HG03469 (cell line): ENCODE measurements around the gene BTLA.
A peak's percentile ranks its signal among the peaks of the same experiment; 100 is the strongest.
"Not testable (repeated sequence)": the region's sequence is repeated elsewhere in the genome, so short reads cannot be mapped to it uniquely, and the experiment has no call there.

Source experiments
- ATAC-seq: cut with Tn5 transposase; IDR thresholded peaks from one replicate; pipeline ENCODE4 v1.9.1; 2021; ENCODE audit warnings: mild to moderate bottlenecking, moderate library complexity, moderate number of reproducible peaks; ENCODE audit not compliant: unreplicated experiment

Gene BTLA

DNA sequence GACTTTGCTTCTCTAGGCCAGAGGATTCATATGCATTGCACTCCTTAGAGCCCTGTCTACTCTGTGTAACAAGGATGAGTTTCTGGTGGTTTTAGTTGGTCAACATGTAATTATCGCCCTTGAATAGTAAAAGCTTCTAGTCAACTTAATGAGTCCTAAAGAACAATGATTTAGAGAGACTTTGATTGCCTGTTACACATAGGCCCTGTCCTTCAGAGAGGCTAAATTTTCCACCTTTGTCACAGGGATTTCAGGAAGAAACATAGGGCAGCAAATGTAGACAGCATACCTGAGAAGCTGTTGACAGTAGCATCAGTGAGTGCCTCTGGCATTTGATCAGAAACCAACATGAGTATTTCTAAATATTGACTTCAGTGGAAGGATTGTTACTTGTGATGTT lies 7.1 kb downstream of the BTLA start:
- ATAC-seq = no peak

DNA sequence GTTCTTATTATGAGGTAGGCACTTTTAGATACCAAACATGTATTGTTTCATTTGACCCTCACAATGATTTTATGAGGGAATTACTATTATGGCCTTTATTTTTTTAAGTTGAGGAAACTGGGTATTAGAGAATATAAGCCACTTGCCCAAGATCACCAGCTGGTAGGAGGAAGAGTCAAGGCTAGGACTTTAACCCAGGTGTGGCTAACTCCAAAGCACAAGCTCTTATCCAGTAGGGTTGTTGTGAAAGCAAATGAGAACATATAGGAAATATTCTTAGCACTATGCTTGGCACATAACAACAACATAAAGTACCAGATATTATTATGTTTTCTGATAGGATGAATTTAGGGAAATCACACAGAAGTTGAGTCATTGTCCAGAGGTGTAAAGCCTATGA lies 7.9 kb downstream of the BTLA start:
- ATAC-seq = no peak

DNA sequence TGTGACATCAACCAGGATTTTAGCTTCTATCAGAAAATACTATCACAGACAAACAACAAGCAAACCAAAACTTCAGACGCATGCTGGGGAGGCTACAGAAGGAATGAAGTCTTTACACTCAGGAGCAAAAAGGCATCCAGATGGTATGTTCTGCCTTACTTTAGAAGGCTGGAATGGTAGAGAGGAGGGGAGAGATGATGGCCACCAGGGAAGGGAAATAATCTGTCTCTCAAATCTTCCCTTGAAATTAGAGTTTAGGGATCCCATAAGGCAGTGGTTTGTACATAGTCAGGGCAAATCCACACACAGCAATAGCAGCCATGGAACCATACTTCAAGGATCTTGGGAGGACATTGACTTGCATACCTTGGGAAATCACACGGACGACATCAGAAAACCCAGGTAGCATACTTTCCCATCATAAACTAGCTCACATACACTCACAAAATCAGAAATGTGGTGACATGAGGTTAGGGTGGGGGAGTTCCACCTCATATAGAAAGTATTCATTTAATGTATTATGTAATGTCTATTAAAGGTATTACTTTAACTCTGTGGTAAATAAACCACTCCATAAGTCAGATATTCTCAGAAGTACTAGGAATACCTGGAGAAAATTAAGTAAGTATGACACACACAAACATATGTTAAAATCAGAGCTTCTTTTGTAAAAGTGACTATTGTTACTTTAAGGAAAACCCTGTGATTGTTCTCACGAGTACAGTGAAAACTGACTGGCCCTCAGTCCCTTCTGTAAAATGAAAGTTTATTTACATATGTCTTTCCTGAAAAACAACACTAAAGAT lies 9.4 kb downstream of the BTLA start:
- peak; percentile 37 for ATAC-seq

DNA sequence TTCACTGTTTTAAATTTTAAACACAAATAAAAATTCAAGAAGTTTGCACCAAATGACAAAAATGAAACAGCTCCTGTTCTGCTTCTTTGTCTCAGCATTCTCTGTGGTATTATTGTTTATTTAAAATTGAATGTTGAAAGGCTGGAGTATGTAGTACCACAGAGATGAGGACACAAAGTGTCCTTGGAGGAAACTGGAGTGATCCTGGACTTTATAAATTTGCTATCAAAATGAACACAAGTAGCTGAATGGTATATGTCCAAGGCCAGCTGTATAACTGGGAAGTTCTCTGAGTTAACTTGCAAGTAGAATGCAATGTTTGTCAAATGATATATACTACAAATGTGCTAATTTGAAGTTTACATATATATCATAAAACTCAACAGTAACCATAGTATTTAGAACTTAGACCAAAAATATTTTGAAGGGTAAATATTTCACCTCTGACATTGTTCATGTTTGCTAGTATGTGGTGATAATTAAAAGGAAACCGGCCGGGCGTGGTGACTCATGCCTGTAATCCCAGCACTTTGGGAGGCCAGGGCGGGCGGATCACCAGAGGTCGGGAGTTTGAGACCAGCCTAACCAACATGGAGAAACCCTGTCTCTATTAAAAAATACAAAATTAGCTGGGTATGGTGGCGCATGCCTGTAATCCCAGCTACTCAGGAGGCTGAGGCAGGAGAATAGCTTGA lies 12.3 kb downstream of the BTLA start:
- no peak for ATAC-seq

DNA sequence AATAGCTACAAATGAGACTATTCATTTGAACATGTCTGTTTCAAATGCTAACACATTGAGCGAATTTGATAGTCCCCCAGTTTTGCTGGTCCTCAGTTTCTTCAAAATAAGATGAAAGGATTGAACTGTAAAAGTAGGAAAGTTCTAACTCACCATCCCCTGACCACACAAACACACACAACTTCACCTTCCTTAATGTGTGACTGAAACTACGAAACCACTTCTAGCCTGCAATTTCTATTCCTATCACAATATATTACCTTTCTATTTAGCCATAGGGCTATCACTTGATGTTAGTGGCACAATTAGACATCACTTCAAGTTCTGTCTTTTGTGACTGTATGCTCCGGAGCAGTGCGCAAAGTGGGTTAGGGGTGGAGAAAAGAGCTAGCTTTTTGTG lies 14.9 kb downstream of the BTLA start:
- no peak for ATAC-seq

DNA sequence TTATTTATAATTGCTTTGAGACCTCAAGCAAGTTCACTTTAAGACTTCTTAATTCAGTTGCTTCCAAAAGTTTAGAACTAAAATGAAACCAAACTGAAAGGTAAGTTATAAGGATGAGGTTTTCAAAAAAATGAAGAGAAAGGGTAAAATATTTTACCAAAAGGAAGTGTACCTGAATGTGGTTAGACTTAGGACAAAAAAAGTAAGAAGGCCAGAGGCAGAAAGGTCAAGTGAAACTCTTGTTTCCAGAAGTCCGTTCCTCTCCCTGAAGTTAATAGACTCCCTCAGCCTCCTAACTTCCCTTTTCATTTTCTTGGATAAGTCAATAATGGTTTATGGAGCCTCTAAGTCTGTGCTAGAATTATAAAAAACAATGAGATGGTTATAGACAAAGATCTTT lies 16.6 kb downstream of the BTLA start:
- ATAC-seq = no peak

DNA sequence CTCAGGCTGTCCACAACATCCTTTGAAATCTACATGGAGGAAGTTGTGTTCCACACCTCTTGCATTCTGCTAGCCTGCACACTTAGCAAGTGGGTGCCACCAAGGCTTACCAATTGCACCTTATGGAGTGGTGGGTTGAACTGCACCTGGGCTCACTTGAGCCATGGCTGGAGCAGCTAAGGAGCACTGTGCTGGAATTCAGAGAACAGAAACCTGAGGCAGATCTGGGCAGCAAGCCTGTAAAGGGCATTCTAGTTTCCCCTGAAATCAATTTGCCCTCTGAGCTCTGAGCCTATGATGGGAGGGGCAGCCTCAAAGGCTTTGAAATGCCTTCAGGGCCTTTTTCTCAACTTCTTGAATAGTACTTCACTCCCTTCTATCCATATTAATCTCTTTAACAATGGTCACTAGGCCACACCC lies 18.0 kb downstream of the BTLA start:
- no peak for ATAC-seq

DNA sequence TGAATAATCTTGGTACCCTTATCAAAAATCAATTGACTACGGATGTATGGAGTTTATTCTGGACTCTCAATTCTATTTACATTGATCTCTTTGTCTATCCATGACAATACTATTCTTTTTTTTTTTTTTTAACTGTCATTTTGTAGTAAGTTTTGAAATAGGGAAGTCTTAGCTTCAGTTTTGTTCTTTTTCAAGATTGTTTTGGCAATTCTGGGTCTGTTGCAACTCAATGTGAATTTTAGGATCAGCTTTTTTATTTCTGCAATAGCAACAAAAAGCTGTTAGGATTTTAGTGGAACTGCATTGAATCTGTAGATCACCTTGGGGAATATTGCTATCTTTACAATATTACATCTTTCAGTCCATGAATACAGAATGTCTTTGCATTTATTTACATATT lies 21.4 kb downstream of the BTLA start:
- no peak for ATAC-seq

DNA sequence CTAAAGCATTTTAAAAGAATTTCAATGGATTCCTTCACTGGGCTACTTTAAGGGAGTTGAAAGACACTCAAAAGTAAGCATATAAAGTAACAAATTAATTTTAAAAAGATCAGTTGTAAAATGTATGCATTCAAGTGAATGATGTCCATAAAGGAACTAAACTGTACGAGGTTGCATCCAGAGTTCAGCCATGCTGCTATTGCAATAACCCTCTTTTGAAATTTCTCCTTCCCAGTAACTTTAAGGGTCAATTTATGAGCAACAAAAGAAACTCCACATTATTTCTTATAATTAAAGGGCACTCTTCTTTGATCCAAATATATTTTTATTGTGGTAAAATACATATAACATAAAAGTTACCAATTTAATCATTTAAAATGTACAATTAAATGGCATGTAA lies 22.9 kb downstream of the BTLA start:
- no peak for ATAC-seq

DNA sequence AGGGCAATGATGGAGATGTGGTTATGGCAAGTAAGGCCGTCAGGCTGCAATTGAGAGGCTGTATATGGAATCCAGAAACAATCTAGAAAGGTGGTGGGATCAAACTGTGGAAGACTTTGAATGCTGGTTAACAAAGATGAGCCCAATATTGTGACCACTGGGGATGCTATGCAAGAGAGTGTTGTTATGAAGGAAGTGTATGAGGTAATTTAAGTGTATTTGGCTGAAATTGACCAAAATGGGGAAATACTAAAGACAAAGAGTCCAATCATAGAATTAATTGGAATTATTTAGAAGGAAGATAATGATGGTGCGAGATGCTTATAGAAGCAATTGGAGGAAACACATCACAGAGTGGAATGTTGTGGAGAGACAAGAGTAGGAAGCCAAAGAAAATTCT lies 24.5 kb downstream of the BTLA start:
- ATAC-seq = no peak

DNA sequence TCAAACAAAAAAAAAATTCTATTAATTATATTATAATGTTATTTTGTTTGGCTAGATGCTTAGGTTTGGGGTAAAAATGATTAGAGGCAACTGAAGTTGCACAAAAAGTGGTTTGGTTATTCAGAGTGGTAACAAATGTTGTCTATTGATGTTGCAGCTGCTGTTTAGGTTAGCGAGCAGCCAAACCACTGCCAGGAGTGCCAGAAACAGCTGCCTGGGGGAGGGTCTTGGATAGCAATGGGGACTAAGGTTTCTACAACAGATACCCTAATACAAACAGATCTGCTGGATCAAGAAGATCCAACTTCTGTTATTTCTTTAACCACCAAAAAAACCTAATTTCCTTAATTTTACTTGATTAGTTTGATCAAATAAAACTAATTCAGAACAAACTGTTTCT lies 26.6 kb downstream of the BTLA start:
- ATAC-seq = no peak

DNA sequence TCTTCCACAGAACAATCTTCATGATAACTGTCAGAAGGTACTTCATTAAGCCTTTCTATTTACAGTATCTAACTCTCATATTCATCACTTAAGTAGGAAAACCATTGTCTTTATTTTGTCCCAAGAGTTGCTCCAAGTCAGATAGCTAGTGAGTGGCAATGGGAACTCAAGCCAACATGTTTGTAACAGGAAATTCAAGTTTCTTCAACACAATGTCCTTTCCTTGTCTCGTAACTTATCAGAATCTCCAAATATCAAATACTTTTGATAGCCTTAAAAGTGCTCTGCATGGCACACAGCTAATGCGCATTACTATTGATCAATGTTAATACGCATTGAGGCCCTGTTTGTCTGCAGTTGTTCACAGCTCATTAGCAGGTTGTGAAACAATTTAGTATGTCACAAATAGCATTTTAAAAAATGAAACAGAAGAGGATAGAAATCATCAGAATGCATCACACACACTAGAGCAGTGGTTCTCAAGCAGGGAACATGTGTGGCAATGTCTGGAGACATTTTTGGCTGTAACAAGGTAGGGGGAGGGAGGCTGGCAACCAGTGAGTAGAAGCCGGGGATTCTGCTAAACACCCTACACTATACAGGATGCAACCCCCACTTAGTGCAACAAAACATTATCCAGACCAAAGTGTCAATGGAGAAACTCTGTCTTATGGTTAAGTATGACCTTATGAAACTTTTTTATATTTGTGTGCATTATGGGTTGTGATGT lies 27.5 kb downstream of the BTLA start:
- no peak for ATAC-seq

DNA sequence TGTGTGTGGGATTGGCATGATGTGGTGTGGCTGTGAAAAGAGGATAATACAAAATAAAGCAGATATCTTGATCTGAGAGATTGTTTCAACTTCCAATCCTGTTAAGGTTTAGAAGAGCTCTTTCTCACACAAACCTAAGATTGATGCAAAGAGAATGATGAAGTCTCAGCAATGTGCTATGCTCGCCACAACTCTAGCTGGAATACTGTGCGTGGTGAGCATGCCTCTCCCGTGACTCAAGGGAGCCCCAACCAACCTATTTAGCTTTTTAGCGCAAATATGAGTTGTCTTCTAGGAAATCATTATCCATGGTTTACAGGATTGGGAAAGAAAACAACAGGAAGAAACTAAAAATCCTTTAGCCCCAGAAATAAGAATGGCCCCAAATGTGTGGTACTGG lies 28.5 kb downstream of the BTLA start:
- ATAC-seq = no peak

DNA sequence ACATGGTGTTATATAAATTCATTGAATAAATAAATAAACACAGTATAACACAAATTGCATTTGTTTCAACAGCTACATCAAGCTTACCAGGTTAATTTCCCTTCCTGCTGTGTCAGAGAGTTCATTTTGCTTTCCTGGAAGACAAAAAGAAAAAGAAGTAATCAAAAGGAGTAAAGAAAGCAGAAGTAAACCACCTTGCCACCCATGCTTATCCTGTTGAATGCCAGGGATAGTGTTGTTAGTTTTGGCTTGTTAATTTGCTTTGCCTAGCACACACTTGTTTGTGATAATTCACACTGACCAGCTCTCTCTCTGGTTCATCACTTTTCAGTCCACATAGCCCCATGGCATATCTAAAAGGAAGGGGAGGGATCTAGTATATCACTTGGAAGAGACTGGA lies 29.6 kb downstream of the BTLA start:
- no peak for ATAC-seq

DNA sequence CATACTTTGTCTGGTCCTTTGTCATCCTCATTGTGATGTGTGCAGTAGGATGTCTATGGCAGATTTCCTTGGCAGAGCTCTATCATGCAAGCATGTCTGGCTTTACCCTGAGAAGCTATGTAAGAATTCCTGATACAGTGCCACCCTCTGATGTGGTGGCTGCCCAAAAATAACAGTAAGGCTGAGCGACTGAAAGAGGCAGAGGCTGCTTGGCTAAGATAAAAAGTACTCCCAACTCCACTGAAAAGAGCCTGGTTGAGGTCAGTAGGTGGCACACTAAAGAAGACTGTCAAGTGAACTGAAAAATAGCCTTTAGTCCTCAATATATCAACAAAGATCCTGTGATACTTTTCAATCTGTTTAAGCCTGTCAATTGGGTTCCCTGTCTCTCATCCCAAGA lies 31.7 kb downstream of the BTLA start:
- ATAC-seq = no peak

DNA sequence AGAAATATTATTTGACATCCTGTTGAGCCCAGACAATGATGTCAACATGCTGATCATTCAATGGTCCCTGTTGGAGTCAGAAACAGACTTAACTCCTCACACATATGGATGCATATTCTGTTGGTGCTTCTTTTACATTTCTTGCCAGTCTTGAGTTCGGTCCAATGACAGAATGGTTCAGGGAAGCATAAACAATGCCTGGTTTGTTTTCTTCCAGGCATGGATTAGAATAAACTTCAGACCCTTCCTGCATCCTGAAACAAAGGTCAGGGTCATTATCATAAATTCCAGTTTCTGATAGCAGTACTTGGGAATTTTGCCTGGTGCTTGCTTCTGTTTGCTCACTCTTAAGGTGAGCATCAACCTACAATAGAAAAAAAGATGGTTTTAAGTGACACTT lies 33.3 kb downstream of the BTLA start:
- ATAC-seq = no peak

DNA sequence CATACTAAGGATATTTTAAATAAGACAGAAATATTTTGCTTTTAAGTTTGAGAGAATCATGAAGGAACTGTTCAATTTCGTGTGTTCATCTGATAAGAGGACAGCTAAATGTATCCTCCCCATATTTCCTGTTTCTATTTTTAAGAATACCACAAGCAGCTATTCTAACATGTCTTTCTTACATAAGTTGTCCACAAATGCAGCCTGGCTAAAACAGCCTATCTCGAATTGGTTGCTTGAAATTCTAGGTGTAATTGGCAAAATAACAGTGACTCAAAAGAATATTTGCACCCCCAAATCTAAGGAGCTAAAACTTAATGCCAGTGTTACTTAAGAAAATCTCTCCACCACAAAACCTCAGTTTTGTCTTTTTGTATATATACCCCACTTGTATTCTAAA lies 35.0 kb downstream of the BTLA start:
- ATAC-seq = peak; percentile 33

DNA sequence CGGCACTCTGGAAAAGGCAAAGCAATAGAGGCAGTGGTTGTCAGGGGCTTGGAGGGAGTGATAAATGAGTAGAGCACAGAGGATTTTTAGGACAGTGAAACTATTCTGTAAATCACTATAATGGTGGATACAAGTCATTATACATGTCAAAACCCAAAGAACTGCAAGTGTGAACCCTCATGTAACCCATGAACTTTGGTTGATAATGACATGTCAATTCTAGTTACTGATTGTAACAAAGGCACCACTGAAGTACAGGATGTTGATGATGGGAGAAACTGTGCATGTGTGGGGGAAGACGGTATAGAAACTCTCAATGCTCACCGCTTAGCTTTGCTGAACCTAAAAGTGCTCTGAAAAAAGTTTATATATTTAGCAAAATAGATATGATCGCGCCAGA lies 36.0 kb downstream of the BTLA start:
- ATAC-seq = no peak

DNA sequence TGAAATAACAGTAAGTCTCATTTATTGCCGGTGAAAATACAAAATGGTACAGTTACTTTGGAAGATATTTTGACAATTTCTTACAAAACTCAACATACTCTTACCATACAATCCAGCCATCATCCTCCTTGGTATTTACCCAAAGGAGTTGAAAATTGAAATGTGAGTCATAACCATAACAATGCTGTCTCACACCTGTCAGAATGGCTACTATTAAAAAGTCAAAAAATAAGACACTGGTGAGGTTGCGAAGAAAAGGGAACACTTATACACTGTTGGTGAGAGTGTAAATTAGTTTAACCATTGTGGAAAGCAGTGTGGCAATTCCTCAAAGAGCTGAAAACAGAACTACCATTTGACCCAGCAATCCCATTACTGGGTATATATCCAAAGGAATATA lies 37.5 kb downstream of the BTLA start:
- not testable (repeated sequence) for ATAC-seq

DNA sequence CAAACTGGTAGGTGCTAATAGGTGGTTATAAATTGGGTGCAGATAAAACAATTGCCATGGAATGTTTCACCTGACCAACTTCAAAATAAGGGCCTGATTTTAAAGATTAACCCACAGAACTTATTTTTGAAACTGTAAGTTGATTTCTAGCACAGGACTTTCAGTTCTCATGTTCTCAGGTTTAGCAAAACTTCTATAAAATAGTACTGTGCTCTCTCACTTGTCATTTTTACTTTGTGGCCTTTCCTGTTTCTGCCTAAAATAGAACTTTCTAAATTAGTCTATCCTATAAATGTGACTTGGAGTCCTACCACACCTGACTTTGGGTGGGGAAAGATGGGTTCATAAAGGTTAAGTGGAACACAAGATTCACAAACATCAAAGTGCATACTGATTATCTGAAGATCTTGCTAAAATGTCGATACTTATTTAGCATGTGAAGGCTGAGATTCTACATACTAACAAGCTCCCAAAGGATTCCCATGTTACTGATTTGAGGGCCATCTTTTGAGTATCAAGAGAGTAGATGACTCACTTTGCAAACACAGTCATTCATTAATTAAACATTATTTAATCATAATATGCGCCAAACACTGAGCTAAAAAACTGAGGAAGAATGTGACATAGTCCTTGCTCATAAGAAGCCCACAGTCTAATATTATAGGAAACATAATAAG lies 38.6 kb downstream of the BTLA start:
- peak; percentile 37 for ATAC-seq

DNA sequence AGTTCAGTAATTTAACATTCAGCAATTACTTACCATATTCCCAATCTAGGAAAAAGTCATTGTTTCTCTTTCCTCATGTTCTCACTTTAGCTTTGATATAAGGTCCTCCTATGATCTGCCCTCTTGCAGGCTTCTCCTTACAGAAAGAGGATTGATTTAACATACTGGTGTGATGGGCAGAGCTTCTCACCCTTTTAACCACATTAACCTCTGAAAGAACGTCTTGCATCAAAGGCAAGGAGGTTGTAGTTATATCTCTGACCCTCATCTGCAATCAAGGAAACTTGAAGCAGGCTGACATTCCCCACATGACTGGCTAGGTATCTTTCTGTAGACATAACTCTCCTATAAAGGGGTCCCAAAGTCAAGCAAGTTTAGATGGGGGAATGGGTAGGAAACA lies 39.5 kb downstream of the BTLA start:
- ATAC-seq = peak; percentile 32
